Skeletal muscle cell (primary cell): ENCODE results near the gene RAB36.

Experiments
- DNase-seq: peaks from one replicate; pipeline ENCODE4 v3.0.0-alpha.2; 2010; ENCODE audit warnings: low read depth
- H3K4me3 ChIP-seq: 2 replicates; pipeline ENCODE4 v1.5.1; 2011; ENCODE audit warnings: low read depth, mild to moderate bottlenecking, control low read depth, low read length, moderate library complexity

Gene RAB36

GRCh38 chr22:23213022-23213555, 67.8 kb downstream of the RAB36 start:
- DNase-seq = no peak
- no peak overlapping the region for H3K4me3 ChIP-seq

GRCh38 chr22:23213581-23214334, 68.5 kb downstream of the RAB36 start:
- DNase-seq = no peak
- H3K4me3 ChIP-seq = no peak overlapping the region
